AG08396 (cell line): ENCODE data around the gene SYCP3.

ENCODE experiments used
- DNase-seq: peaks from one replicate; pipeline ENCODE4 v3.0.0; 2012; ENCODE audit warnings: low spot score, mixed read lengths

The SYCP3 gene

DNA sequence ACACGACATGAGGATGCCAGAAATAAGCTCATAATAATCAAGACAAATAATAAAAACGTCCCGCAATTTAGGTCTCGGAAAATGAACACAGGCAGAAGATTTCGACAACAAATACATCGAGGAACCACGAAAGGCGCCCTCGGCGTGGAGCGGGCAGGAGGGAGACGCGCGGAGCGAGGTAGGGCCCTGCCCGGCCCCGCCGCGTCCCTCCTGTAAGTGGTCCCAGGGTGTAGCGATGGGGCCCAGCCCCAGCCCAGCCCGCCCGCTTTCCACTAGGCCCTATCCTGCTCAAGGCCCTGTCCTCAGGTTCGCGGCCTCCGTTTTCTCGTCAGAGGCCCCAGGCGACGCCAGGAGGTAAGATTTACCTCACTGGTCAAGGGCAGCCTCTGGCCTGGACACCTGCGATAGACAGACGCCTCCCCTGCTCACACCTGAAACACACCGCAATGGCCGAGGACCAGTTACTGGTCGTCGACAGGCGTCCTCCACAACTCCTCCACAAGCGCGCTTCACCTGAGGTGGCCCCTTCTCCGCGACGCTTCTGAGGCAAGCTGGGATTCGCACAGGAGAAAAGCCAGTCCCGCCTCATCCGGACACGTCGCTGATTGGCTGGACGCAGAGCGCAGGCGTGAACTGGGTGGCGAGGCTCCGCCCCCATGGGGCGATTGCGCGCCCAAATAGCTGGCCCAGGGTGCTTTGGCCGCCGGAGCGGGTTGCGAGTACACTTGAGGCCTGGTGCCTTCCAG lies at the start of gene SYCP3:
TSS of gene SYCP3 (minus strand) at position 543 of the 746 bp plus-strand sequence. CDS start 1,527 bp downstream, outside the sequence.
- no peak for DNase-seq

DNA sequence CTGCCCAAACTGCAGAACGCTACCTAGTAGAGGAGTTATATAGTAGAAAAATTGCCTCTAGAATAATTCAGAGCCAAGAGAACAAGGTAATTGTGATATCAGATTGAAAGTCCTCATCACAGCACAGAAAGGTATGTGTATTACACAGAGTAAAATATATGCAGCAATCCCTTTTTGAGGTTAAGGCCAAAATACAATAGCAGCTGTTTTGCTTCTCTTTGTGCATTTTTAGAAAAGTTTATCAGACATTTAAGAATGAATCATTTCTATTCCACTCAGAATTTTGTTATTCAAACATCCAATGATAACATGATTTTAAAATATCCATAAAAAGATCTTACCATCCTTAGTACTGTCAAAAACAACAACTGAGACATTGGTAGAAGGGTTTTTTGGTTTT lies 46.4 kb upstream of the SYCP3 start:
- DNase-seq = no peak

DNA sequence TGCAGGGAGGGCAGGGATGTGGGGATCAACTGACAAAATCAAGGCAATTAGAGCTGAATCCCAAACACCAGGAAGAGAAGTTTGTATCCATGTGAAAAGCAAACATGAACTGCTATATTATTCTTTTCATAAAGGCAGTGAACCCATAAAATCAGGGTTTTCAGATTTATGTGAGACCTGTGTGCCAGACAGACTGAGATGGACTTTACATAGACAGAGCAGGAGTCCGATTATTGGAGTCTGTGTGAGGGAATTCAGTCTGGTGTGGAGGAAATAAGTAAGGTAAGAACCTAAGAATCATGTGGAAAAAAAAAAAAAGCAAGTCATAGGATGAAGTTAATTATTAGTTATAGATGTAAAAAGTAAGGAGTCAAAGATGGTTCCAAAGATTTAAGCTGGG lies 45.1 kb upstream of the SYCP3 start:
- no peak for DNase-seq

DNA sequence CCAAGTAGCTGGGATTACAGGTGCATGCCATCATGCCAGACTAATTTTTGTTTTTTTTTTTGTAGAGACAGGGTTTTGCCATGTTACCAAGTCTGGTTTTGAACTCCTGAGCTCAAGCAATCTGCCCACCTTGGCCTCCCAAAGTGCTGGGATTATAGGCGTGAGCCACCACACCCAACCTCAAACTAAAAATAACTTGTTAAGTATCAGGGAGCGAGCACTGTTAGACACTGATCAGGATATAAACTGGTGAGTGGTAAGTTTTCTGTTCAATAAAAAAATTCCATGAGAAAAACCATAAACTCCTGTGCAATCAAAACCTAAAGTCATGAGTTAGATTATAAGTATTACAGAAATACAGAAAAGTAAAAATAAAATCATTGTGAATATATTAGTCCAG lies 44.6 kb upstream of the SYCP3 start:
- DNase-seq = no peak

DNA sequence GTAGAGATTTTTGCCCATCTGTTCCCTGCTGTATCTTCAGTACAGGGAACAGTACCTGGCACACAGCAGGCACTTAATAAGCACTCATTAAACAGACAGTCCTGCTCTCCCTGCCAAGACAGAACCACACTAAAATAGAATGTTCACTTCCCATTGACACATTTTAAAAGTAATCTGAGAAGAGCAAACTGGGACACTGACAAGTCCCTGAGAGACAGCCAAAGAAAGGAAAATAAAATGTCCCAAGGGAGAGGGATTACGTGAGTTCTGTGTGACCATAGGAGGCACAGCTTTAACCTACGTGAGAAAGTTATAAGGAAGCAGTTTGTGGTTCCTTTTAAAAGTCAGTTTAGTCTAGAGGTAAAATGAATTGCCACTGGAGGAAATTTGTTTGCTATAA lies 43.9 kb upstream of the SYCP3 start:
- DNase-seq = no peak

DNA sequence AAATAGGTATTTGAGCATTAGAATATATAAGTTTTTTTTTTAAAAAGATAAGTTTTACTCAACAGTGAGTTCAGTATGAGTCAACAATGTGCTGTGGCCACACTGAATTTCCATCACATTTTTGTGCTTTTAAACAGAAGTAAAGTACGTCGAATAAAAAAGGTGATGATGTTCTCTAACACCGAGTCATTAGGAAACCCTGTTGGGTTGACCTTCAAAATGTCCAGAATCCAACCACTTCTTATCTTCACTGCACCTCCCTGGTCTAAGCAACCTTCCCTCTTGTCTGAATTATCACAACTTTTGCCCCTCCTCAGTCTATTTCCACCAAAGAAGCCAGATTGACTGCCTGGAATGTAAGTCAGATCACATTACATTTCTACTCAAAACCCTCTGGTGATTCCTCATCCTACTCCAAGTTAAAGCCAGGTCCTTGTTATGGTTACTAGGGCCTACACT lies 43.0 kb upstream of the SYCP3 start:
- peak; percentile 24 for DNase-seq

DNA sequence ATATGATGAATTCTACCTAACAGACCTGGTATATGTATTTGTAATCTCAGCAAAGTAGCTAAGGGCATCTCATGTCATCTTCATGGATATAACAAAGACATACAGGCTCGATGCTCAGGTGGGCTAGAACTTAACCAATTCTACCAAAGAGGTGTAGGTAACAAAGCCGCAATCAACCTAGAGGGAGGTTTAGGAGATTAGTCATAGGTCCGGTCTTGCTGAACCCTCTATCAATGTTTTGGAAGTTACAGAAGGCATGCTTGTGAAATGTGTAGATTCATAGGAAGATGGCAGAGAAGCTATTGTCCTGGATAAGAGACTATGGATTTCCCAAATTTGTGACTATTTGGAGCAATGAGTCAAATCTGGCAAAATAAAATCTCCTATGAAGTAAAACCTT lies 42.6 kb upstream of the SYCP3 start:
- DNase-seq = no peak

DNA sequence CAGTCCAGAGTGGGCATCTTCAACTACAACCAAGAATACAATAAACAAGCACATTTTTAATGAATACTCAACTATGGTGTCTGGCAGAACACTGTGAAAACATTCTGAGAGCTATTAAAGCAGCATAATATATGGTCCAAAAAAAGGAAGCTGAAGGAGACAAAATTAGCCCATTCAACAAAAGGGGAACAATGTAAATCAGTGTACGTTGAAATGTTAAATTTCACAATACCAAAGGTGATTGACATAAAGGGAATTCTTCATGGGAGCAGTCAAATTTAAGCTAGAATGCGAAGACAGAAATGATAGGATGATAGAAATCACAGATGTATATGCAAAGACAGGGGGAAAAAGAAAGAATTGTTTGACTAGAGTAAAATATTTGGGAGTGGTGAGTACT lies 41.3 kb upstream of the SYCP3 start:
- no peak for DNase-seq

DNA sequence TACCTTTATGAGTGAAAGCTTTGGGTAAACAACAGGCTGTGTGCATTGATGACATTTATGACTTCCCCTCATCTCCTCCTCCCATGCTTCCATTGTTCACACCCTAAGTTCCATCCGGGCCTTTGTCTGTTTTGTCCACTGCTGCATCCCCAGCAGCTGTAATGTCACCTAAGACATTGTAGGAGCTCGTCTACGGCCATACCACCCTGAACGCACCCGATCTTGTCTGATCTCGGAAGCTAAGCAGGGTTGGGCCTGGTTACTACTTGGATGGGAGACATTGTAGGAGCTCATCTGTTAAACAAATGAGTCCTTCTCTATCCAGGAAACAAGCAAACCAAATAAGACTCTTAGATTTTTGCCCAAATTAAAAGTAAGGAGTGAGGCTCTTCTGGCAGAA lies 40.4 kb upstream of the SYCP3 start:
- no peak for DNase-seq

DNA sequence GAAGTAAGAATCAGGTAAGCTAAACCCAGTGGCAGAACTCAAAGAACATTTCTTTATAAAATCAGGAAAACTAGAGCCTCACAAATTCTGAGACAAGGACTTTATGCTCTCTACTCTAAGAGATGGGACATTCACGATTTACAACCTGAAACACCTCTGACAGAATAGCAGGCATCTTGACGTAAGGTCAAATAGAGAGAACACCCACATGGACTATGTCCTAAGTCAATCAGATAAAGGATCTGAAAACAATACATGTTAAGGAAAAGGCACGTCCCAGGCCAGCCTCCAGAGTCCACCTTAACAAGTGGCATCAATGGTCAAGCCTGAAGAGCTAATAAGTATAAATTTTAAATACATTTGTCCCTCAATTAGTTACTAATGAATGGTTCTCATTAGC lies 39.9 kb upstream of the SYCP3 start:
- no peak for DNase-seq

DNA sequence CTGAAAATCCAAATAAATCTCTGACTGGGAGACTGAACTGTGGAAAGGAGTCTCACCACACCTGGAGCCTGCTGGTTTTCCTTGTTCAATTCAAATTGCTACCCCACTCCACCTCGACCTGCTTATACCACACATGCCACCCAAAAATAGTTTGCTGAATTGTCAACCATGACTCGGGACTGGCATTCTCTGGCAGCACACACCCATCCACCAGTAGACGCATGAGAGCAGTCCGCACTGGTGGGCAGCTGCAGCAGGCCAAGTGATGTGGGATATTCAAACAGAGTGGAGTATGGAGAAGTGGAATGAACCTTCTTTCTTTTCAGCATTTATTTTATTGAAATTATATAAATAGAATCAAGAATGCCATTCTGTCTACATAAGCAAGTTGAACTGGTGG lies 38.7 kb upstream of the SYCP3 start:
- DNase-seq = no peak

DNA sequence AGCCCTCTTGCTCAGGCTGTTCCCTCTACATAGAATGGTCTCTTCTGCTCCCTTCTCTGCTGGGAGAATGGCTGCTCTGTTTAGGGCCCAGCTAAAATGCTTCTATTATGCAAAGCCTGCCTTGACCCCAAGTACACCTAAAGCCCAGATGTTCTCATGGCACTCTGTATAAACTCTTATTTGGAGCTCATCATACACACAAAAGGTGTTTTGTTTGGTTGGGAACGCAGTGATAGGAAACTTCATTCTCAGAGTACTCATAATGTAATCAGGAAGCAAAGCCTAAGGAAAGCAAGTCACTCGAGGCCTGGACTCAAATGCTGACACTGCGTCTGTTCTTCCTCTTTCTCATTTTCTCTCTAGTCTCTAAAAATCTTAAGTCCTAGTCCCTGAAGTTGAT lies 38.2 kb upstream of the SYCP3 start:
- no peak for DNase-seq

DNA sequence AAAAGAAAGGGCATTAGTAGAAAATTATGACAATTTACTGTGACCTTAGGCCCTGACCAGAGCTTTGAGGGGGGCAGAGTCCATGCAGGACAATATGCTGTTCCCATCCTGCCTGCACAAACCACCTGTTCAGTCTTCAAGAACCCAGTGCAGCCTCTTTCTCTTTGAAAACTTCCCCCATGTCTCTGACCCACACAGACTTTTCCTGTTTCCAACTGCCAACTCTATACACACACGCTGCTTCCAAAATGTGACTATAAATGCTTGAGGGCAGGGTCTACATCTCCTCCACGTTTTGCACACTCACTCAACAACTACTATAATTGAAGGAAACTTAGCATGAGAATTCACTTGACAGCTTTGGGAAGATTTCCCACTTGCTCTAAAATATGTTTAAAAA lies 36.6 kb upstream of the SYCP3 start:
- DNase-seq = no peak

DNA sequence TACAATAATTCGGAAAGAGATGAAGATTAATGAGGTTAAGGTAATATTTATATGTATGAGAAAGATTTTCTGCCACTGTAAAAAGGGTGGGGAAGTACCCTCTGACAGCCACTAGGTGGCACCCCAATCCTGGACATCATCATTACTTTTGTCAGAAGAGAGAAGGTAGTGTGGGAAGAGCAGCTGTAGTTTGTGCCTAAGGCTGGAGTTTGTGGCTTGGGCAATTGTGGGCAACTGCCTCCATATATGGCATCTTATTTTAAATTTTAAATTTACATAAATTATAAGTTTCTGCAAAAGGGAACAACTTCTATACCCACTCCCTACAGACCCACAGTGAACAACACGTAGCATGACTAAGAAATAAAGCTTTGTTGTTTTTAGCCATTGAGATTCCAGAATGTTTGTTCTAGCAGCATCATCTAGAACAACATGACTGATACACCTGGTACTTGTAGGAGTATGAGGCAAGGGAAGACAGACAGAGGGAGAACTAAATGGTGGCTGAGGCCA lies 34.4 kb upstream of the SYCP3 start:
- DNase-seq = peak; percentile 63

DNA sequence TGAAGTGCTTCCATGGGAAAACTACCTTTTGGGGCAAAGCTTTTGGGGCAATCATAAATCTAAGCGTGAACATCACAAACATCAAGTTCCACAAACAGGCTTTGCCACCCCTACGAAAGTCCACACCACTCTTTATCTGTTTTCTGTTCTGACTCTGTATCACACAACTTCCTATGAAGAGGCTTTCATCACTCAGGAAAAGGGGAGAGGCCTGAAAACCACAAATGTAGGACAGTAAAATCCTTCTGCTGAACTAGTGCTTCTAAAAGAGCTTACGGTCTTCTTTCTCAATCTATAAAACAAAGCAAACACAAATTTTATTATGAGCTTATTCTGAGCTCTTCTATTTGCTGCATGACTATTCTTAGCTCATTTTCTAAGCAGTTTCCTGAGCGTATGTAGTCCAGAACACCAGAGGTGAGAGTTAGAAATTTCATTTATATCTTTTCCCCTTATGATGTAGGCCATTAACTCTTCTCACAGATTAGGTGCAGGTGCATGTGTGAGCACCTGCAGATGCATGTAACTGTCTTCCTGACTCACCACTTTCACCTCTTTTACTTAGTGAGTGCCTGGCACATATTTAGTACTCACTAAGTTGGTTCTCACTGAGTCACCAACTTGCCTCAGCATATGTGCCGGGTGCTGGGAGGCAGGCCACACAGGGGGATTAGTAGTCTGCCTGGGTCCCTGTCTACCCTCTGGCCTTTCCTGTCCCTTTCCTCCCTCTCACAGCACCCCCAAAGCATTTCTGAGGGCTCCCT lies 32.9 kb upstream of the SYCP3 start:
- DNase-seq = no peak

DNA sequence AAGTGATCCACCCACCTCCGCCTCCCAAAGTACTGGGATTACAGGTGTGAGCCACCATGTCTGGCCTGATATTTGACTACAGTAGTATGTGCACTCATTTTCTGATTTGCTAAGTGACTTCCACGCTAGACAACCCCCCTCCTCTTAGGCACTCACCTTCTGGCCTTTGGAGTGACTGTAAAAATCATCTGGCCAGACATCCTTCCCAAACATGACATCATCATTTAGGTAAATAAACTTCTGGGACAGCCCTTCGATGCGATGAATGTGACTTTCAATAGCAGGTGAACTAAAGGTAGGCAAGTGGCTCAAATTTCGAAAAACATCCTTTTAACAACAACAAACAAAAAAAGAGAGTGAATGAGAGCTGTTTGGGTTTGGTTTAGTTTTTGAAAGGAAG lies 30.6 kb upstream of the SYCP3 start:
- no peak for DNase-seq

DNA sequence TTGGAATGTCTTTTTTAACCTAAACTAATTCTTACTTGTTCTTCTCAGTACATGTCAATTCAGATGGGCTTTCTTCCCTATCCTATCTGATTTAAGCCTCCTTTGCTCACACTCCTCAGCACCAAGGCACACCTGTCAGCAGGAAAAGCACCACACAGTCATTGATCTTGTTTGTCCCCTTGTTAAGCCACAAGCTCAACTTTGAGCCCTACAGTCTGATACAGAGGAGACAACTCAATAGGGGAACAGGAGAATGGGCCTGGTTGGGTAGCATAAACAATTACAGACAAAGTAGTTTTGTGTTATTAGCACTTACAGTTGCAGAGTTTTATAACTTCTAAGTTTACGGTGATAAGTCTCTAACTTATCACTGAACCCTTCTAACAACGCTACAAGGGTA lies 29.5 kb upstream of the SYCP3 start:
- DNase-seq = no peak

DNA sequence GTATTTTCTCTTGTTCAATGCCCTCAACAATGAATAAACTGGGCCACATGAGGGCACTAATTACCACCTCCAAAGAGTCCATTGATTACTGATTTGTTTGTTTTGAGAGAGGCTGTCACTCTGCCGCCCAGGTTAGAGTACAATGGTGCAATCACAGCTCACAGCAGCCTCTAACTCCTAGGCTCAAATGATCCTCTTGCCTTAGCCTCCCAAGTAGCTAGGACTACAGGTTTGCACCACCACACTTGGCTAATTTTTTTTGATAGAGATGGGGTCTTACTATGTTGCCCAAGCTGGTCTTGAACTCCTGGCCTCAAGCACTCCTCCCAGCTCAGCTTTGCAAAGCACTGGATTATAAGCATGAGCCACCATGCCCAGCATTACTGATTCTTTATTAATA lies 28.3 kb upstream of the SYCP3 start:
- DNase-seq = no peak

DNA sequence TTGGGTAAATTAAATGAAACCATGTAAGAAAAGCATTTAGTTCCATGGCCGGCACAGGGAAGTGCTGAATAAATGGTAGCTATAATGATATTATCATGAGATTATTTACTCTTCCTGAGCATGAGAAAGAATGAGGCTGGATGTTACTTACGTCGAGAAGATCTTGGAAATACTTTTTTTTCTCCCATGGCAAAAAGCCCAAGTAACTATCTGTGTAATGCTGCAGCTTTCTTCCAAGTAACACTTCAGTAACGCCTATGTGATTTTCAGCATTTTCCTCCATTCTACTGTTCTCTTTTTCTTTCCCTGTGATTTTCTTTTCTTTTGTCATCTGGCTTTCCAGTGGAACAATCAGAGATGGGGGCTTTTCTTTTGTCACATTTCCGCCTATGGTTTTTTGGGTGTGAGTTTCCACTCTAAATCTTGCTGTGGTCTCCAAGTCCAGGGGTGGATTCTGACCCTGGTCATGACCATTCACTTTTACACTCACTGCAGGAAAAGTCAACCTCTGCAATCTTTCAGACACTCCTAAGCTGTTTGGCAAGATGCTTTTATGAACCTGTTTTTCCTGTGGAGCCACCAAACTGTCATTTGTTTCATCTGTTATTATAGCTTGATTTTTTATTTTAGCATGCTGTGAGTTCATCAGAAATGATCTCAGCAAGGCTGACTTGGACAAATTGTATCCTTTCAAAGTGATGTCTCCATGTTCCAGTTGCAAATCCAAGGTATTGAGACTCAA lies 25.0 kb upstream of the SYCP3 start:
- DNase-seq = no peak

DNA sequence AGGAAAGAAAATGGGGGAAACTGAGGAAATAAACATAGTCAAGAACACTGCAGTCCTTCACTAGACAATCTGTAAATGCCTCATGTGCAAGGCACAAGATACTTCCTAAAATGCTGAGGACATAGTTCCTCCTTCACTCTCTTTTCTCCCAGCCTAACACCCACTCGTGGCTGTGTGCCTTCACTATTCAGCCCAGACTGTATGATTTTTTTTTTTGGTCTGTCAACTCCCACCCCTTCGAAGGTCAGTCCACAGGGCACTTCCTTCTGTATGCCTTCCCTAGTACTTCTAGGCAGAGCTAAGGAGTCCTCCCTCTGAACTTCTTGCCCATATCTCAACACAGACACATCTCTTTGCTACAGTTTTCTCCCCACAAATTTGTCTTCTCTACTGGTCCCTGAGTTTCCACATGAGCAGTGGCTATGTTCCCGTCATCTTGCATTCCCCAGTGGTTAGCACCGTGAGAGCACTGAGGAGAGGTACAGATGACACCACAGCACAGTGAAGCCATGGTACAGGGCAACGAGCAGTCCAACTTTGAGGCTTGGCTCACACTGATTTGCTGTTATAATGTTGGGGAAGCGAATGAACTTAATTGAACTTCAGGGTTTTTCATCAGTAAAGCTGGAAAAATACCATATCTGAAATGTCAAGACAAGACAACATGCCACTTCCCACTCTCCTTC lies 24.1 kb upstream of the SYCP3 start:
- DNase-seq = no peak

DNA sequence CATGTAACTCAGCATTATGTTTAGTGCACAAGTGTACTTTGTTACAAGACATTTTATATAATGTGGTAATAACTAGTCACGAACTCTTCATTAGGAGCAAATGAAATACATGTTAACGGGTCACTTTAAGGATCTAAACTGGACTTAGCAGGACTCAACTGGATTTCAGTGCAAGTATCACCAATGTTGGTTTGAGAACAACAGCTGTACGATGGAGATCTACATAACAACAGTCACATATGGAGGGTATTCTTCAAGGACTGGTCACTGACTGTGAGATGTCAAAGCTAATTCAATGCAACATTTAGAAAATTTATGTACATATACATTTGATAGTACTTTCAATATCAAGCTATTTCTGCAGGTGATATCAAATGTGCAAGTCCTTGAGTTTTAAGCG lies 22.5 kb upstream of the SYCP3 start:
- DNase-seq = no peak

DNA sequence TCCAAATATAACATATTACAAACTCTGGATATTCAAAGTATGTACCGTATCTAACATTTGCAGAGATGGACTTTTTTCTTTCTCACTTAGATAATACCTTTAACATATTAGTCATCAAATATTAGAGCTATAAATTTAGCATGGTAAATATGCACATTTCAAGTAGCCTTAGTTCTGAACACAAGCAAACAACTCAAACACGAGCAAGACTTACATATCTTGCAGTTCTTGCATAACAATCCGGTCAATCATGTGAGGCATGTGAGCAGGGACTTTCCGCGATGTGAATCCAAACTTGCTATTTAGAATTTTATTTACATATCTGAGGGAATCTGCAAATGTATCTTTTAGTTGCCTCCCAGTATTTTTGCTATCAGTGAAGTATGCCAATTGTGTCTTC lies 22.1 kb upstream of the SYCP3 start:
- no peak for DNase-seq
